ENCODE data around the gene CDCP2.
"Not testable (repeated sequence)": the region's sequence is repeated elsewhere in the genome, so short reads cannot be mapped to it uniquely, and the experiment has no call there.

The CDCP2 gene

GRCh38 chr1:54115520-54115919 lies 37.3 kb downstream of the CDCP2 start:
- DNase-seq (ENCODE audit: low read depth in 2 of 2) = no peak

GRCh38 chr1:54114955-54115354 lies 37.8 kb downstream of the CDCP2 start:
- DNase-seq (ENCODE audit: low read depth in 2 of 2) = no peak

GRCh38 chr1:54114001-54114400 lies 38.8 kb downstream of the CDCP2 start:
- no peak for DNase-seq (ENCODE audit: low read depth in 2 of 2)

- no peak for DNase-seq (ENCODE audit: low read depth in 2 of 2)
Measured at GRCh38 chr1:54112705-54113368, 40.0 kb downstream of the CDCP2 start.

GRCh38 chr1:54112027-54112426 lies 40.8 kb downstream of the CDCP2 start:
- DNase-seq (ENCODE audit: low read depth in 2 of 2) = no peak

GRCh38 chr1:54111624-54112023 lies 41.2 kb downstream of the CDCP2 start:
- no peak for DNase-seq (ENCODE audit: low read depth in 2 of 2)

GRCh38 chr1:54110996-54111395 lies 41.8 kb downstream of the CDCP2 start:
- no peak for DNase-seq (ENCODE audit: low read depth in 2 of 2)

GRCh38 chr1:54109129-54110090 lies 43.4 kb downstream of the CDCP2 start:
- DNase-seq (ENCODE audit: low read depth in 2 of 2) = no peak

GRCh38 chr1:54108156-54108555 lies 44.6 kb downstream of the CDCP2 start:
- DNase-seq (ENCODE audit: low read depth in 2 of 2) = no peak

- DNase-seq (ENCODE audit: low read depth in 2 of 2) = no peak
Measured at GRCh38 chr1:54107131-54107530, 45.7 kb downstream of the CDCP2 start.

GRCh38 chr1:54105736-54106269 lies 47.0 kb downstream of the CDCP2 start:
- DNase-seq (ENCODE audit: low read depth in 2 of 2) = no peak

GRCh38 chr1:54105080-54105479 lies 47.7 kb downstream of the CDCP2 start:
- no peak for DNase-seq (ENCODE audit: low read depth in 2 of 2)

GRCh38 chr1:54104613-54105012 lies 48.2 kb downstream of the CDCP2 start:
- not testable (repeated sequence) for DNase-seq (ENCODE audit: low read depth in 2 of 2)

GRCh38 chr1:54103414-54103813 lies 49.4 kb downstream of the CDCP2 start:
- no peak for DNase-seq (ENCODE audit: low read depth in 2 of 2)

- DNase-seq (ENCODE audit: low read depth in 2 of 2) = no peak
Measured at GRCh38 chr1:54100500-54100899, 52.3 kb downstream of the CDCP2 start.

GRCh38 chr1:54099061-54099610 lies 53.7 kb downstream of the CDCP2 start:
- no peak for DNase-seq (ENCODE audit: low read depth in 2 of 2)

- DNase-seq (ENCODE audit: low read depth in 2 of 2) = no peak
Measured at GRCh38 chr1:54096877-54097240, 55.9 kb downstream of the CDCP2 start.

GRCh38 chr1:54096227-54096876 lies 56.4 kb downstream of the CDCP2 start:
- DNase-seq (ENCODE audit: low read depth in 2 of 2) = no peak

- DNase-seq (ENCODE audit: low read depth in 2 of 2) = no peak
Measured at GRCh38 chr1:54095546-54096226, 57.1 kb downstream of the CDCP2 start.

GRCh38 chr1:54094730-54095105 lies 58.1 kb downstream of the CDCP2 start:
- not testable (repeated sequence) for DNase-seq (ENCODE audit: low read depth in 2 of 2)

- DNase-seq (ENCODE audit: low read depth in 2 of 2) = no peak
Measured at GRCh38 chr1:54094001-54094729, 58.6 kb downstream of the CDCP2 start.

Measured in stimulated activated CD8-positive, alpha-beta memory T cell treated with anti-CD3 and anti-CD28 coated beads, Interleukin-7, amount 100 ng/mL, for 4 hours (primary cell).